Mucosa of rectum (tissue), 2 donors: ENCODE results near the gene BATF3.
"Not testable (repeated sequence)": the region's sequence is repeated elsewhere in the genome, so short reads cannot be mapped to it uniquely, and the experiment has no call there.

Source experiments
- H3K27ac ChIP-seq, 2 donors: one replicate each; pipeline ENCODE4 v1.7.0; 2013; ENCODE audit warnings: inconsistent platforms in 2 of 2, low read depth in 2 of 2, low read length in 2 of 2
- H3K27me3 ChIP-seq, 2 donors: one replicate each; pipeline ENCODE4 v1.7.0; 2013; ENCODE audit warnings: low read length in 2 of 2; ENCODE audit not compliant: control insufficient read depth in 2 of 2, insufficient read depth in 2 of 2
- H3K36me3 ChIP-seq, 2 donors: one replicate each; pipeline ENCODE4 v1.7.0; 2013; ENCODE audit warnings: low read length in 2 of 2; ENCODE audit not compliant: control insufficient read depth in 2 of 2, insufficient read depth in 2 of 2
- H3K4me1 ChIP-seq, 2 donors: one replicate each; pipeline ENCODE4 v1.7.0; 2013; ENCODE audit warnings: low read length in 2 of 2, mild to moderate bottlenecking in 1 of 2; ENCODE audit not compliant: control insufficient read depth in 2 of 2, insufficient read depth in 2 of 2
- H3K4me3 ChIP-seq, 2 donors: one replicate each; pipeline ENCODE4 v1.7.0; 2013; ENCODE audit warnings: low read length in 2 of 2
- H3K9ac ChIP-seq, 2 donors: one replicate each; pipeline ENCODE4 v1.7.0; 2013; ENCODE audit warnings: low read length in 2 of 2, low read depth in 1 of 2, mild to moderate bottlenecking in 1 of 2
- H3K9me3 ChIP-seq, 2 donors: one replicate each; pipeline ENCODE4 v1.7.0; 2013; ENCODE audit warnings: low read length in 2 of 2; ENCODE audit not compliant: control insufficient read depth in 2 of 2
- donor health status: healthy.
- donor health status: Normal muscosa, but diverticular disease.

Gene BATF3

GRCh38 chr1:212724679-212725078 lies 25.0 kb upstream of the BATF3 start:
- H3K27ac ChIP-seq, H3K27me3 ChIP-seq, H3K4me1 ChIP-seq, H3K36me3 ChIP-seq, H3K4me3 ChIP-seq, H3K9me3 ChIP-seq, H3K9ac ChIP-seq: not testable (repeated sequence)

GRCh38 chr1:212722270-212722957 lies 22.8 kb upstream of the BATF3 start:
- H3K9me3 ChIP-seq: no peaks in the 10 kb centered on the region
- no peak overlapping the region for H3K27ac ChIP-seq
- no peaks in the 10 kb centered on the region for H3K36me3 ChIP-seq
- H3K27me3 ChIP-seq: peaks cover 0 to 6% of the 10 kb centered on the region in 2 donors
- no peak overlapping the region for H3K4me3 ChIP-seq
- no peak overlapping the region for H3K9ac ChIP-seq
- H3K4me1 ChIP-seq: peaks cover 3 to 4% of the 10 kb centered on the region in 2 donors

- Histone ChIP-seq H3K9ac (no peak overlapping the region), H3K4me3 (peak overlapping the region in 1 of 2 donors; percentile 16), H3K27ac (no peak overlapping the region)
Observed at GRCh38 chr1:212721388-212722247, 22.0 kb upstream of the BATF3 start.

GRCh38 chr1:212719633-212720032 lies 20.0 kb upstream of the BATF3 start:
- no peak overlapping the region for H3K4me3 ChIP-seq
- no peak overlapping the region for H3K9ac ChIP-seq
- peaks cover 3 to 4% of the 10 kb centered on the region in 2 donors for H3K4me1 ChIP-seq
- H3K27me3 ChIP-seq: peaks cover 0 to 6% of the 10 kb centered on the region in 2 donors
- H3K9me3 ChIP-seq: no peaks in the 10 kb centered on the region
- H3K27ac ChIP-seq: no peak overlapping the region
- H3K36me3 ChIP-seq: no peaks in the 10 kb centered on the region

More at GRCh38 chr1:212721388-212722247, 22.0 kb upstream of the BATF3 start:
- Histone ChIP-seq H3K36me3 (no peaks in the 10 kb centered on the region), H3K9me3 (no peaks in the 10 kb centered on the region), H3K27me3 (peaks cover 0 to 6% of the 10 kb centered on the region in 2 donors), H3K4me1 (peaks cover 3 to 4% of the 10 kb centered on the region in 2 donors)

- Histone ChIP-seq H3K36me3 (no peaks in the 10 kb centered on the region), H3K4me3 (no peak overlapping the region), H3K9me3 (no peaks in the 10 kb centered on the region), H3K4me1 (peaks cover 3 to 4% of the 10 kb centered on the region in 2 donors), H3K27me3 (peaks cover 0 to 6% of the 10 kb centered on the region in 2 donors), H3K27ac (no peak overlapping the region), H3K9ac (no peak overlapping the region)
Observed at GRCh38 chr1:212718499-212718898, 18.9 kb upstream of the BATF3 start.

GRCh38 chr1:212716161-212716560 lies 16.5 kb upstream of the BATF3 start:
- Histone ChIP-seq H3K27me3 (peaks cover 6 to 7% of the 10 kb centered on the region in 2 donors), H3K36me3 (no peaks in the 10 kb centered on the region), H3K4me1 (peaks cover 0 to under 1% of the 10 kb centered on the region in 2 donors), H3K9ac (no peak overlapping the region), H3K27ac (no peak overlapping the region), H3K9me3 (no peaks in the 10 kb centered on the region), H3K4me3 (no peak overlapping the region)

- Histone ChIP-seq H3K9ac (no peak overlapping the region), H3K4me3 (no peak overlapping the region), H3K36me3 (no peaks in the 10 kb centered on the region), H3K27ac (no peak overlapping the region), H3K9me3 (no peaks in the 10 kb centered on the region), H3K4me1 (no peaks in the 10 kb centered on the region), H3K27me3 (peaks cover 7 to 11% of the 10 kb centered on the region in 2 donors)
Observed at GRCh38 chr1:212713465-212714136, 14.0 kb upstream of the BATF3 start.

- Histone ChIP-seq H3K9ac (no peak overlapping the region), H3K27me3 (peaks cover 7 to 9% of the 10 kb centered on the region in 2 donors), H3K36me3 (no peaks in the 10 kb centered on the region)
Observed at GRCh38 chr1:212712451-212713303, 13.0 kb upstream of the BATF3 start.

GRCh38 chr1:212711974-212712373 lies 12.3 kb upstream of the BATF3 start:
- H3K36me3 ChIP-seq, H3K4me1 ChIP-seq, H3K4me3 ChIP-seq, H3K27ac ChIP-seq, H3K9ac ChIP-seq, H3K9me3 ChIP-seq: not testable (repeated sequence)
- peaks cover 7 to 12% of the 10 kb centered on the region in 2 donors for H3K27me3 ChIP-seq

More at GRCh38 chr1:212712451-212713303, 13.0 kb upstream of the BATF3 start:
- H3K27ac ChIP-seq: no peak overlapping the region
- no peaks in the 10 kb centered on the region for H3K9me3 ChIP-seq
- H3K4me3 ChIP-seq: no peak overlapping the region
- no peaks in the 10 kb centered on the region for H3K4me1 ChIP-seq
